ENCODE data around the gene METTL23.
"Not testable (repeated sequence)": the region's sequence is repeated elsewhere in the genome, so short reads cannot be mapped to it uniquely, and the experiment has no call there.

GRCh38 chr17:76712321-76712720 is 14.3 kb upstream of the METTL23 start:
- not testable (repeated sequence) for TF ChIP-seq CTCF, POLR2A (IDR thresholded peaks at IDR 0.05)

All from lower leg skin (tissue), 3 donors.